Measurements from ENCODE around the gene STRIP2.

Gene STRIP2

GRCh38 chr7:129433847-129434674, at the start of gene STRIP2:
TSS of gene STRIP2 (plus strand) at chr7:129434432. CDS start at chr7:129434473, 41 bp downstream.
- H3K9me3 ChIP-seq: no peaks in the 10 kb centered on the region
- DNase-seq (ENCODE audit: low spot score in 2 of 2): peak; percentile 88 to 98
- H3K36me3 ChIP-seq (replicated peaks): no peaks in the 10 kb centered on the region
- peaks cover 7% of the 10 kb centered on the region for H3K4me1 ChIP-seq
- H3K4me3 ChIP-seq: peak within 1 kb of the TSS; percentile 73
- no peaks in the 10 kb centered on the region for H3K27me3 ChIP-seq (ENCODE audit: low read depth)
- in situ Hi-C loops (cut with MboI; ENCODE audit: low sequenced_read_pairs): no loop called here

DNA sequence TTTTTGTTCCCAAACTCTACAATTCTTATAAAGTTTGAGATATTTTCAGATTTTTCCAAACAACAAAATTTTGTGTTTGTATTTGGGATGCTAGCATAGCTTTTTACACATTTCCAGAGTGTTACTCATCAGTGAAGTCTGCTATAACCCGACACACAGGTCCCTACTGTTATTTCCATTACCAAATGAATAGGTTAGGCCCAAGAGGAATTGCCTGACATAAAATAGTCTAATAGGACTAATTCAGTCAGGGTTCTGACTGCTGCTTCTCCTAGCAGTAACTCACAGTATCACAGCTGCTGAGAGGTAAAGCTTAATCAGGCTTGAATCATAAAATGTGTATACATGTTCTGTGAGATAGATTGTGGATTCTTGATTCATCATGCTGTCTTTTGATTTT, 49.1 kb upstream of the STRIP2 start:
- Histone ChIP-seq H3K4me3 (no peak overlapping the region), H3K9me3 (no peaks in the 10 kb centered on the region), H3K36me3 (replicated peaks) (no peaks in the 10 kb centered on the region), H3K4me1 (no peaks in the 10 kb centered on the region), H3K27me3 (ENCODE audit: low read depth) (no peaks in the 10 kb centered on the region)
- no peak for DNase-seq (ENCODE audit: low spot score in 2 of 2)
- in situ Hi-C loops (cut with MboI; ENCODE audit: low sequenced_read_pairs): no loop called here

- DNase-seq (ENCODE audit: low spot score in 2 of 2): no peak
- Histone ChIP-seq H3K4me1 (no peaks in the 10 kb centered on the region), H3K4me3 (no peak overlapping the region), H3K9me3 (no peaks in the 10 kb centered on the region), H3K36me3 (replicated peaks) (no peaks in the 10 kb centered on the region), H3K27me3 (ENCODE audit: low read depth) (no peaks in the 10 kb centered on the region)
- in situ Hi-C loops (cut with MboI; ENCODE audit: low sequenced_read_pairs): no loop called here
Measured at GRCh38 chr7:129385598-129385997, 48.6 kb upstream of the STRIP2 start.

DNA sequence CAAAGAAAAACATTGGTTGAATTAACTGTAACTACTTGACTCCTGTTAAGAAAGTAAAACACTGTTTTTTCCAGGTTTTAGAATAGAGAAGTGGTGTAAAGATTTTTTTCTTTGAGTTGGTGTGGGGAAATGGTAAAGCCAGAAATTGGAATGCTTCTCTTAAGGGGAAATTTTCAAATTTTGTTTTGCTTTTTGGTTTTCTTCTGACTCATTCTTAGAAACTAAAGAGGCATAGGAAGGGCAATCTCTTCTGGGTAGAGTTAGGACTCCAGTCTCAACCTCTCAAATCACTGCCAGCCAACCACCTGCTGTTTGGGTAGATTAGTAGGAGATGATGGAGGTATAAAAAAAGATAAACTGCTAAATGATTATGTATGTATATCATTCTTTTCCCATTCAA, 47.7 kb upstream of the STRIP2 start:
- H3K9me3 ChIP-seq: no peaks in the 10 kb centered on the region
- in situ Hi-C loops (cut with MboI; ENCODE audit: low sequenced_read_pairs): no loop called here

DNA sequence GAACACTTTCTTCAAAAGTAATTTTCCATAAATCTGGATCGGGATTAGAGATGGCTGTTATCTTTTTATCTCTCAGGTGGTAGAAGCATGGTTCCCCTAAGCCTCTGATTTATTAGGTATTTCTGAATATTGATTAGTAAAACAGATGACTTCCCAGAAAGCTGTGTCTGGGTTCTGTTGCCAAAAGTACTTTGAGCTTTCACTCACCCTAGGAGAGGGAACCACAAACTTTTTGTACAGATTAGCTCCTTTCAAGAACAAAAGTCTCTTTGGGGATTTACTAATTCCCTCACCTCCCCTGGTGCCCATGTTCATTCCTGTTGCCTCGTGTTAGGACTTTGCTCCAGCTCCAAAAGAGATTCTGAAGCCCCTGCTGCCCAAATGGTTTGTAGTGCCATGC, 46.7 kb upstream of the STRIP2 start:
- no peak for DNase-seq (ENCODE audit: low spot score in 2 of 2)
- no peaks in the 10 kb centered on the region for H3K4me1 ChIP-seq
- no peaks in the 10 kb centered on the region for H3K27me3 ChIP-seq (ENCODE audit: low read depth)
- no peak overlapping the region for H3K4me3 ChIP-seq
- in situ Hi-C loops (cut with MboI; ENCODE audit: low sequenced_read_pairs): no loop called here
- H3K36me3 ChIP-seq (replicated peaks): no peaks in the 10 kb centered on the region
- no peaks in the 10 kb centered on the region for H3K9me3 ChIP-seq

More for the DNA sequence above, 47.7 kb upstream of the STRIP2 start:
- Histone ChIP-seq H3K36me3 (replicated peaks) (no peaks in the 10 kb centered on the region), H3K4me1 (no peaks in the 10 kb centered on the region), H3K27me3 (ENCODE audit: low read depth) (no peaks in the 10 kb centered on the region), H3K4me3 (no peak overlapping the region)
- no peak for DNase-seq (ENCODE audit: low spot score in 2 of 2)

GRCh38 chr7:129388333-129389098, 45.7 kb upstream of the STRIP2 start:
- Histone ChIP-seq H3K9me3 (no peaks in the 10 kb centered on the region), H3K36me3 (replicated peaks) (no peaks in the 10 kb centered on the region), H3K4me3 (no peak overlapping the region), H3K27me3 (ENCODE audit: low read depth) (no peaks in the 10 kb centered on the region), H3K4me1 (no peaks in the 10 kb centered on the region)
- in situ Hi-C loops (cut with MboI; ENCODE audit: low sequenced_read_pairs): no loop called here
- no peak for DNase-seq (ENCODE audit: low spot score in 2 of 2)

DNA sequence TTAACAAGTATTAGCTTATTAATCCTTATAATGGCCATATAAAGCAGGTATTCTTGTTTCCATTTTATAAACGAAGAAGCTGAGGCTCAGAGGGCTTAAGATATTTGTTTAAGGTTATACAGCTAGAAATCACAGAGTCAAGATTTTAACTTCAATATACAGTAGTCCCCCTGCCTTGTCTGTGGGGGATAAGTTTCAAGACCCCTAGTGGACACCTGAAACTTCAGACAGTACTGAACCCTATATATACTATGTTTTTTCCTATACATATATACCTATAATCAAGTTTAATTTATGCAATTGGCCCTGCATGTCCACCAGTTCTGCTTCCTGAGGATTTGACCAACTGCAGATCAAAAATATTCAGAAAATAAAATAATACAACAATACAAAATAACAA, 44.4 kb upstream of the STRIP2 start:
- Histone ChIP-seq H3K9me3 (no peaks in the 10 kb centered on the region), H3K4me1 (no peaks in the 10 kb centered on the region), H3K4me3 (no peak overlapping the region), H3K27me3 (ENCODE audit: low read depth) (no peaks in the 10 kb centered on the region), H3K36me3 (replicated peaks) (no peaks in the 10 kb centered on the region)
- in situ Hi-C loops (cut with MboI; ENCODE audit: low sequenced_read_pairs): no loop called here
- no peak for DNase-seq (ENCODE audit: low spot score in 2 of 2)

- in situ Hi-C loops (cut with MboI; ENCODE audit: low sequenced_read_pairs): no loop called here
Measured at GRCh38 chr7:129390314-129390713, 43.9 kb upstream of the STRIP2 start.

DNA sequence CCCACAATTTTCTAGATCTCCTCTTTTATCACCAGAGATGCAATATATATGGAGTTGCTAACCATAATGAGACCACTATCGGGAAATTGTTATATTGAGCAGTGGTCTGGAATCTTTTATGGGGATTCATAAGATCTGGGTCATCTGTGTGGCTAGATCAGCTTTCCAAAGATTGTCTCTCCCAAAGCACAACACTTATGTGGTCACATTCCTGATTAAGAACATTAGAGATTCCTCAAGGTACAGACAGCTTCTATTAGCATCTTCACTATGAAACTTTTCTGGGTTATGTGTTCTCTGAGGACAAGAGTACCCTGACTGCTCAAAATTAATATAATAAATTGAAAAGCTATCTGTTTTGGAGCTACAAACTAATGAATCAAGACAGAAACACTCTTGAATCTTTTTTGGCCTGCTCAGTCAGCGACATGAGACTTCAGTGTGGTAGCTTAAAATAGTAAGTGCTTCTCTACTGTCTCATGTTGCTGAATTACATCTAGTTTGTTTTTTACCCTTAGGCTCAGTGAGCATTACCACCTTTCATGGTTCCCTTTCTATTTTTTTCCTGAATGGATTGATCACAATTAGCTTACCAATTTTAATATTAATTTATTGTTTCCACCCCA, 42.6 kb upstream of the STRIP2 start:
- DNase-seq (ENCODE audit: low spot score in 2 of 2): no peak

More at GRCh38 chr7:129390314-129390713, 43.9 kb upstream of the STRIP2 start:
- no peaks in the 10 kb centered on the region for H3K9me3 ChIP-seq
- no peaks in the 10 kb centered on the region for H3K36me3 ChIP-seq (replicated peaks)
- DNase-seq (ENCODE audit: low spot score in 2 of 2): no peak
- H3K4me3 ChIP-seq: no peak overlapping the region
- no peaks in the 10 kb centered on the region for H3K27me3 ChIP-seq (ENCODE audit: low read depth)
- no peaks in the 10 kb centered on the region for H3K4me1 ChIP-seq

DNA sequence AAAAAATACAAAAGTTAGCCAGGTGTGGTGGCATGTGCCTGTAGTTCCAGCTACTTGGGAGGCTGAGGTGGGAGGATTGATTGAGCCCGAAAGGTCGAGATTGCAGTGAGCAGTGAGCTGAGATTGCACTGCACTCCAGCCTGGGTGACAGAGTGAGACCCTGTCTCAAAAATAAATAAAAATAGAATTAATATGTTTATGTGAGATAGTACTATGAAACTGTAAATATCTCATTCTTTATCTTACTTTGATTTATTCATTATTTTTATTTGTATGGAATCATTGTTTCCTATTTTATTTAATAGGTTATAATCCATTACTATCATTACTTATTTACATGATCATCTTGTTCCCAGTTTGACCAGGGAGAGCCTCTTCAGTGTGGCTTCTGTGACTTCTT, 41.0 kb upstream of the STRIP2 start:
- no peaks in the 10 kb centered on the region for H3K9me3 ChIP-seq
- H3K4me3 ChIP-seq: no peak overlapping the region
- no peaks in the 10 kb centered on the region for H3K4me1 ChIP-seq
- H3K27me3 ChIP-seq (ENCODE audit: low read depth): no peaks in the 10 kb centered on the region
- in situ Hi-C loops (cut with MboI; ENCODE audit: low sequenced_read_pairs): no loop called here
- DNase-seq (ENCODE audit: low spot score in 2 of 2): no peak
- no peaks in the 10 kb centered on the region for H3K36me3 ChIP-seq (replicated peaks)

More for the DNA sequence above, 42.6 kb upstream of the STRIP2 start:
- in situ Hi-C loops (cut with MboI; ENCODE audit: low sequenced_read_pairs): no loop called here
- H3K9me3 ChIP-seq: no peaks in the 10 kb centered on the region
- no peaks in the 10 kb centered on the region for H3K36me3 ChIP-seq (replicated peaks)
- H3K4me1 ChIP-seq: no peaks in the 10 kb centered on the region
- H3K27me3 ChIP-seq (ENCODE audit: low read depth): no peaks in the 10 kb centered on the region
- H3K4me3 ChIP-seq: no peak overlapping the region

DNA sequence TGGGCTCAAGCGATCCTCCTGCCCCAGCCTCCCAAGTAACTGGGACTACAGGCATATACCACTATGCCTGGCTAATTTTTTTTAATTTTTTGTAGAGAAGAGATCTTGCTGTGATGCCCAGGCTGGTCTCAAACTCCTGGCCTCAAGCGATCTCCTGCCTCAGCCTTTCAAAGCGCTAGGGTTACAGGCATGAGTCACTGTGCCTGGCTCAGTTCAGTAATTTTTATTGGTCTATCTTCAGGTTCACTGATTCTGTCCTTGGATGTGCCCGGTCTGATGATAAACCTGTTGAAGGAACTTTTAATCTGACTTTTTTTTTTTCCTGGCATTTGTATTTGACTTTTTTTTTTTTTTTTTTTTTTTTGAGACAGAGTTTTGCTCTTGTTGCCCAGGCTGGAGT, 40.1 kb upstream of the STRIP2 start:
- H3K4me3 ChIP-seq: no peak overlapping the region
- in situ Hi-C loops (cut with MboI; ENCODE audit: low sequenced_read_pairs): no loop called here
- no peaks in the 10 kb centered on the region for H3K9me3 ChIP-seq
- H3K4me1 ChIP-seq: no peaks in the 10 kb centered on the region
- no peak for DNase-seq (ENCODE audit: low spot score in 2 of 2)
- no peaks in the 10 kb centered on the region for H3K36me3 ChIP-seq (replicated peaks)
- H3K27me3 ChIP-seq (ENCODE audit: low read depth): no peaks in the 10 kb centered on the region

GRCh38 chr7:129394982-129395914, 39.0 kb upstream of the STRIP2 start:
- H3K4me1 ChIP-seq: no peaks in the 10 kb centered on the region
- in situ Hi-C loops (cut with MboI; ENCODE audit: low sequenced_read_pairs): no loop called here
- no peaks in the 10 kb centered on the region for H3K9me3 ChIP-seq
- no peaks in the 10 kb centered on the region for H3K27me3 ChIP-seq (ENCODE audit: low read depth)
- DNase-seq (ENCODE audit: low spot score in 2 of 2): no peak
- no peak overlapping the region for H3K4me3 ChIP-seq
- H3K36me3 ChIP-seq (replicated peaks): no peaks in the 10 kb centered on the region
